ENCODE data around the gene KRT76. TPM values are rescaled to one million over a fixed set of nuclear protein-coding genes. Genes with fewer than 3 reads are reported as not detected.

Gene KRT76
- total RNA-seq, 1 donor, result not detected

GRCh38 chr12:52778833-52779232 is 1.7 kb upstream of the KRT76 start:
- TF ChIP-seq, protein P1, sequence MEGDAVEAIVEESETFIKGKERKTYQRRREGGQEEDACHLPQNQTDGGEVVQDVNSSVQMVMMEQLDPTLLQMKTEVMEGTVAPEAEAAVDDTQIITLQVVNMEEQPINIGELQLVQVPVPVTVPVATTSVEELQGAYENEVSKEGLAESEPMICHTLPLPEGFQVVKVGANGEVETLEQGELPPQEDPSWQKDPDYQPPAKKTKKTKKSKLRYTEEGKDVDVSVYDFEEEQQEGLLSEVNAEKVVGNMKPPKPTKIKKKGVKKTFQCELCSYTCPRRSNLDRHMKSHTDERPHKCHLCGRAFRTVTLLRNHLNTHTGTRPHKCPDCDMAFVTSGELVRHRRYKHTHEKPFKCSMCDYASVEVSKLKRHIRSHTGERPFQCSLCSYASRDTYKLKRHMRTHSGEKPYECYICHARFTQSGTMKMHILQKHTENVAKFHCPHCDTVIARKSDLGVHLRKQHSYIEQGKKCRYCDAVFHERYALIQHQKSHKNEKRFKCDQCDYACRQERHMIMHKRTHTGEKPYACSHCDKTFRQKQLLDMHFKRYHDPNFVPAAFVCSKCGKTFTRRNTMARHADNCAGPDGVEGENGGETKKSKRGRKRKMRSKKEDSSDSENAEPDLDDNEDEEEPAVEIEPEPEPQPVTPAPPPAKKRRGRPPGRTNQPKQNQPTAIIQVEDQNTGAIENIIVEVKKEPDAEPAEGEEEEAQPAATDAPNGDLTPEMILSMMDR (IDR thresholded peaks at IDR 0.05; ENCODE audit: insufficient read depth, low read length), result no peak
- H3K4me3 ChIP-seq (ENCODE audit: low read depth, low read length), result no peak overlapping the region
- DNase-seq (ENCODE audit: low read depth), result no peak

DNA sequence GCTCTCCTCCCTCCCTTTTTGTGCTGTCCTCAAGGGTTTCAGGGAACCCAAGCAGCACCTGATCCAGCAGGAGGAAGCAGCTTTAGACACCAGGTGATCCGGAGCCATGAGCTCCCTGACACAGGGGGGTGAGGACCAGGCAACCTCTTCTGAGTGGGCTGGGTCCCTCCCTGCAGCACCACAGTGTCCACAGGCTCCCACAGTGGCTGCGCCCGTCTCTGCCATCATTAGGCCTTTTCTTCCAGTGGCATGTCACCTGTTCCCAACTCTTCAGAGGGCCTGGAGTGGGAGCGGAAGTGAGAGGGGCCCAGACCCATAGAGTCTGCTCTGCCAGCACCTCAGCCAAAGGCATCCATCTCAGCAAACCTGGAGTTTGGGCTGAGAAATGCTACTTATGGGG is 421 bp upstream of the KRT76 start:
- TF ChIP-seq, protein P1 (IDR thresholded peaks at IDR 0.05; ENCODE audit: insufficient read depth, low read length), result no peak
- H3K4me3 ChIP-seq (ENCODE audit: low read depth, low read length), result no peak overlapping the region
- DNase-seq (ENCODE audit: low read depth), result no peak

DNA sequence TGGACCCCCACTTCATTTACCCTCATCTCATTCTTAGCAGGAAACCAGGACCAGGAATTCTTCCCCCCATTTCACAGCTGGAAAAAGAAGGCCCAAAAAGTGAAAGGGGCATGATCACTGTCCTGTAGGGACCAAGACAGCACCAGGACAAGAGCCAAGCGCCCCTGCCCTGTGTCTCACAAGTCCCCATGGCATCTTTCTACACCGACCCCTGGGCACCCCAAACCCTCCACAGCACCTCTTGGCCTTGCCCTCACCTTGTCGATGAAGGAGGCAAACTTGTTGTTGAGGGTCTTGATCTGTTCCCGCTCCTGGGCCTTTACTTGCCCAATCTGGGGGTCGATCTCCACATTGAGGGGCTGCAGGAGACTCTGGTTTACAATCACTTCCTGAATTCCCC is 710 bp downstream of the KRT76 start:
- H3K4me3 ChIP-seq (ENCODE audit: low read depth, low read length), result no peak overlapping the region
- DNase-seq (ENCODE audit: low read depth), result no peak
- TF ChIP-seq, protein P1 (IDR thresholded peaks at IDR 0.05; ENCODE audit: insufficient read depth, low read length), result no peak

GRCh38 chr12:52774629-52775250 is 2.4 kb downstream of the KRT76 start:
- H3K4me3 ChIP-seq (ENCODE audit: low read depth, low read length), result no peak overlapping the region
- TF ChIP-seq, protein P1 (IDR thresholded peaks at IDR 0.05; ENCODE audit: insufficient read depth, low read length), result no peak
- DNase-seq (ENCODE audit: low read depth), result no peak

- no peak overlapping the region for H3K4me3 ChIP-seq (ENCODE audit: low read depth, low read length)
- TF ChIP-seq, protein P1 (IDR thresholded peaks at IDR 0.05; ENCODE audit: insufficient read depth, low read length), result no peak
- DNase-seq (ENCODE audit: low read depth), result no peak
Observed at GRCh38 chr12:52772772-52773171, 4.4 kb downstream of the KRT76 start.

DNA sequence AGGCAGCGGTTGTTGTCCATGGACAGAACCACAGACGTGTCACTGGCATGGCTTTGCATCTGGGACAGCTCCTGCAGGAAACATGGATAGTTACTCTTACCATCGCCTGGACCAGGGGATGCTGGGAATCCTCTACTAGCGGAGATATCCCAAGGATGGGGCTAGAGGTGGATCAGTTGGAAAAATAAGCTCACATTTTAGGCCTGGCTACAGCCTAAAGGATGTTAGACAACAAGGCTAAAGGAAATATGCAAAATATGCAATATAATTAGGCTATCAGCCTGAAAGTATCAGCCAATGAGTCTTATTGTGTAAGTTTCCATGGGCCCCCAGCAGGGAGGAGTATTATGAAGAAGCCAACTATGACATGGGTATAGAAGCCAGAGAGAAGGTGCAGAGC is 5.0 kb downstream of the KRT76 start:
- H3K4me3 ChIP-seq (ENCODE audit: low read depth, low read length), result no peak overlapping the region
- no peak for DNase-seq (ENCODE audit: low read depth)
- TF ChIP-seq, protein P1 (IDR thresholded peaks at IDR 0.05; ENCODE audit: insufficient read depth, low read length), result no peak

GRCh38 chr12:52771505-52771904 is 5.6 kb downstream of the KRT76 start:
- TF ChIP-seq, protein P1 (IDR thresholded peaks at IDR 0.05; ENCODE audit: insufficient read depth, low read length), result no peak
- H3K4me3 ChIP-seq (ENCODE audit: low read depth, low read length), result no peak overlapping the region
- no peak for DNase-seq (ENCODE audit: low read depth)
